Breast epithelium (tissue), 4 donors: ENCODE data around the gene PYCR2. TPM values are rescaled to one million over a fixed set of nuclear protein-coding genes. Genes with fewer than 3 reads are reported as not detected.

Experiments used
- DNase-seq, 2 donors: peaks; one replicate each; pipeline ENCODE4 v3.0.0-alpha.2; 2019; ENCODE audit warnings: low spot score in 2 of 2
- H3K27ac ChIP-seq, 2 donors: fragments of 200-600 bp; sonication (generic) in 1 of 2; one replicate each; pipeline ENCODE4 v1.5.1; 2016 to 2019; ENCODE audit warnings: mild to moderate bottlenecking in 1 of 2
- H3K27me3 ChIP-seq, 2 donors: fragments of 200-600 bp; sonication (generic) in 1 of 2; one replicate each; pipeline versions ENCODE4 v1.5.1 to v1.6.0; 2017 to 2019; ENCODE audit warnings: control low read depth in 1 of 2, mild to moderate bottlenecking in 1 of 2
- H3K36me3 ChIP-seq: fragments of 200-600 bp; one replicate; pipeline ENCODE4 v1.5.1; 2019
- H3K4me1 ChIP-seq, 2 donors: fragments of 200-600 bp; sonication (generic); one replicate each; pipeline ENCODE4 v1.5.1; 2016 to 2019; ENCODE audit warnings: control low read depth in 1 of 2
- H3K4me3 ChIP-seq, 3 donors: fragments of 200-600 bp; sonication (generic); 1 replicate in 2 of 3; 2 replicates in 1 of 3; pipeline ENCODE4 v1.5.1; 2016 to 2019; ENCODE audit warnings: mild to moderate bottlenecking in 3 of 3, moderate library complexity in 2 of 3
- H3K9me3 ChIP-seq, 2 donors: fragments of 200-600 bp; sonication (generic) in 1 of 2; one replicate each; pipeline ENCODE4 v1.5.1; 2016 to 2019; ENCODE audit warnings: control low read depth in 1 of 2
- POLR2A ChIP-seq: fragments of 450-650 bp; IDR thresholded peaks from one replicate; pipeline ENCODE4 v1.6.1; 2016; ENCODE audit warnings: antibody characterized with exemption, mild to moderate bottlenecking, moderate library complexity
- POLR2AphosphoS5 ChIP-seq, 3 donors: sonication (generic); formaldehyde crosslinking; IDR thresholded peaks; one replicate each; pipeline ENCODE4 v1.6.1; 2017; ENCODE audit warnings: antibody characterized with exemption in 3 of 3
- intact Hi-C: fragments of 100-400 bp; cut with DNase I; formaldehyde crosslinking; loops from one replicate; pipeline ENCODE4 v1.15.1; 2023; ENCODE audit warnings: low total_unique reads
- total RNA-seq, 3 donors: library from RNA; depleted of rRNA; stranded (reverse); fragments of >200 nt; gene quantifications; one replicate each; pipeline ENCODE4 v1.1.0, GENCODE V29; 2016
- TF ChIP-seq, protein P1 (sequence below), 3 donors: fragments of 450-650 bp; IDR thresholded peaks; one replicate each; pipeline ENCODE4 v1.5.1; 2016 to 2017; ENCODE audit warnings: antibody characterized with exemption in 3 of 3, mild to moderate bottlenecking in 3 of 3, moderate library complexity in 3 of 3

PYCR2 gene
- total RNA-seq, 3 donors from 2014 or later: 40.2 to 49.3 (median 47.9) TPM

GRCh38 chr1:225945564-225945963 is 21.5 kb upstream of the PYCR2 start:
- Histone ChIP-seq H3K27ac (no peak overlapping the region), H3K9me3 (no peaks in the 10 kb centered on the region), H3K27me3 (no peaks in the 10 kb centered on the region), H3K4me1 (peaks cover 10 to 11% of the 10 kb centered on the region in 2 donors), H3K4me3 (no peak overlapping the region), H3K36me3 (no peaks in the 10 kb centered on the region)
- DNase-seq: no peak
- TF ChIP-seq POLR2AphosphoS5 (IDR thresholded peaks at IDR 0.05) (no peak), POLR2A (no peak)
- TF ChIP-seq, protein P1, sequence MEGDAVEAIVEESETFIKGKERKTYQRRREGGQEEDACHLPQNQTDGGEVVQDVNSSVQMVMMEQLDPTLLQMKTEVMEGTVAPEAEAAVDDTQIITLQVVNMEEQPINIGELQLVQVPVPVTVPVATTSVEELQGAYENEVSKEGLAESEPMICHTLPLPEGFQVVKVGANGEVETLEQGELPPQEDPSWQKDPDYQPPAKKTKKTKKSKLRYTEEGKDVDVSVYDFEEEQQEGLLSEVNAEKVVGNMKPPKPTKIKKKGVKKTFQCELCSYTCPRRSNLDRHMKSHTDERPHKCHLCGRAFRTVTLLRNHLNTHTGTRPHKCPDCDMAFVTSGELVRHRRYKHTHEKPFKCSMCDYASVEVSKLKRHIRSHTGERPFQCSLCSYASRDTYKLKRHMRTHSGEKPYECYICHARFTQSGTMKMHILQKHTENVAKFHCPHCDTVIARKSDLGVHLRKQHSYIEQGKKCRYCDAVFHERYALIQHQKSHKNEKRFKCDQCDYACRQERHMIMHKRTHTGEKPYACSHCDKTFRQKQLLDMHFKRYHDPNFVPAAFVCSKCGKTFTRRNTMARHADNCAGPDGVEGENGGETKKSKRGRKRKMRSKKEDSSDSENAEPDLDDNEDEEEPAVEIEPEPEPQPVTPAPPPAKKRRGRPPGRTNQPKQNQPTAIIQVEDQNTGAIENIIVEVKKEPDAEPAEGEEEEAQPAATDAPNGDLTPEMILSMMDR (IDR thresholded peaks at IDR 0.05): no peak
- intact Hi-C loops: no loop called here

DNA sequence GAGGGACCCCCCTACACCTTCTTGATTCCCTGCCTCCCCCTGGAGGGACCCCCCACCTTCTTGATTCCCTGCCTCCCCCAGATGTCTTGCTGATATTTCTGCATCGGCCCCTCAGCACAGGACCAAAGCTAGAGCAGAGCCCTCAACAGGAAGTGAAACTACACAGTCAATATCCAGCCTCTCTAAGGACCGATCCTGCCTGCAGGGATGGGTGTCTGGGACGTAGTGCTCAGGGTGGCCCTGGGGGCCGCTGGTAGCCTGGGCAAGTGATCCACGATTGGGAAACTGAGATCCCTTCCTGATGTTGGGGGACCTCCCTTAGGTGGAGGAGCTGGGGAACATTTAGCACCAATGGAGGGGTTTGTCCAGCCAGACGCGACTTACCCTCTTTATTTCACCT is 20.9 kb upstream of the PYCR2 start:
- Histone ChIP-seq H3K4me3 (no peak overlapping the region), H3K27ac (no peak overlapping the region), H3K4me1 (peaks cover 10 to 11% of the 10 kb centered on the region in 2 donors), H3K36me3 (no peaks in the 10 kb centered on the region), H3K9me3 (no peaks in the 10 kb centered on the region), H3K27me3 (no peaks in the 10 kb centered on the region)
- TF ChIP-seq, protein P1 (IDR thresholded peaks at IDR 0.05): no peak
- no peak for TF ChIP-seq POLR2AphosphoS5 (IDR thresholded peaks at IDR 0.05)
- no peak for TF ChIP-seq POLR2A
- intact Hi-C loops: no loop called here
- DNase-seq: no peak

- Histone ChIP-seq H3K4me1 (peaks cover 10 to 11% of the 10 kb centered on the region in 2 donors), H3K27ac (no peak overlapping the region), H3K36me3 (no peaks in the 10 kb centered on the region), H3K9me3 (no peaks in the 10 kb centered on the region), H3K27me3 (no peaks in the 10 kb centered on the region), H3K4me3 (no peak overlapping the region)
- no peak for TF ChIP-seq POLR2A
- no peak for TF ChIP-seq POLR2AphosphoS5 (IDR thresholded peaks at IDR 0.05)
- TF ChIP-seq, protein P1 (IDR thresholded peaks at IDR 0.05): no peak
- no peak for DNase-seq
- intact Hi-C loops: no loop called here
Measured at GRCh38 chr1:225944387-225944786, 20.3 kb upstream of the PYCR2 start.

- Histone ChIP-seq H3K9me3 (no peaks in the 10 kb centered on the region), H3K4me1 (peaks cover 10 to 11% of the 10 kb centered on the region in 2 donors), H3K36me3 (no peaks in the 10 kb centered on the region), H3K27ac (no peak overlapping the region), H3K27me3 (no peaks in the 10 kb centered on the region), H3K4me3 (no peak overlapping the region)
- intact Hi-C loops: no loop called here
- TF ChIP-seq, protein P1 (IDR thresholded peaks at IDR 0.05): no peak
- TF ChIP-seq POLR2A (no peak), POLR2AphosphoS5 (IDR thresholded peaks at IDR 0.05) (no peak)
- no peak for DNase-seq
Measured at GRCh38 chr1:225943582-225943981, 19.5 kb upstream of the PYCR2 start.

DNA sequence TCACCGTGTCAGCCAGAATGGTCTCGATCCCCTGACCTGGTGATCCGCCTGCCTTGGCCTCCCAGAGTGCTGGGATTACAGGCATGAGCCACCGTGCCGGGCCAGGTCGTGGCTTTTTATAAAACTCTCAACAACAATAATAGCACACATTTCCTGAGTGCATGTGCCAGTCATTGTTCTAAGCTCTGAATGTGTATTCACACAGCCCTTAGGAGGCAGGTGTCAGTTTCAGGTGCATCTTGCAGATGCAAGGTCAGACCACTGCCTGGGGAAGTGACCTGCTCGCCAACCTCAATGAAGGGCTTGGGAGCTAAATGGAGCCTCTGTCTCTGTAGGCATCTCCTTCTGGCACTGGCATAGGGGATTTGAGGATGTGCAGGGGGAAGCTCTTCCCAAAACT is 18.5 kb upstream of the PYCR2 start:
- Histone ChIP-seq H3K9me3 (no peaks in the 10 kb centered on the region), H3K27ac (no peak overlapping the region)
- TF ChIP-seq, protein P1 (IDR thresholded peaks at IDR 0.05): no peak
- TF ChIP-seq POLR2A: no peak
- no peak for TF ChIP-seq POLR2AphosphoS5 (IDR thresholded peaks at IDR 0.05)

More for the DNA sequence above, 18.5 kb upstream of the PYCR2 start:
- no peak for DNase-seq
- Histone ChIP-seq H3K36me3 (no peaks in the 10 kb centered on the region), H3K27me3 (no peaks in the 10 kb centered on the region), H3K4me3 (no peak overlapping the region), H3K4me1 (peaks cover 10 to 11% of the 10 kb centered on the region in 2 donors)
- intact Hi-C loops: no loop called here
